KMS-11 (cell line): ENCODE results near the gene AIFM3.
"Not testable (repeated sequence)": the region's sequence is repeated elsewhere in the genome, so short reads cannot be mapped to it uniquely, and the experiment has no call there.

Experiments
- H2AFZ ChIP-seq: fragments of 200-600 bp; sonication (generic); 2 replicates; pipeline ENCODE4 v1.6.1; 2016; ENCODE audit warnings: antibody characterized with exemption, mixed run types, low read depth
- H3K27ac ChIP-seq: fragments of 200-600 bp; sonication (generic); 2 replicates; pipeline ENCODE4 v1.6.1; 2016; ENCODE audit warnings: mild to moderate bottlenecking, mixed run types
- H3K27me3 ChIP-seq: fragments of 200-600 bp; sonication (generic); 2 replicates; pipeline ENCODE4 v1.6.1; 2017; ENCODE audit warnings: mild to moderate bottlenecking, low read depth, mixed run types, moderate library complexity; ENCODE audit not compliant: insufficient read depth
- H3K36me3 ChIP-seq: fragments of 200-600 bp; sonication (generic); 2 replicates; pipeline ENCODE4 v1.6.1; 2017; ENCODE audit warnings: mild to moderate bottlenecking, mixed run types; ENCODE audit not compliant: insufficient read depth
- H3K4me1 ChIP-seq: fragments of 200-600 bp; sonication (generic); 2 replicates; pipeline ENCODE4 v1.6.1; 2016; ENCODE audit warnings: mild to moderate bottlenecking, low read depth, mixed run types; ENCODE audit not compliant: poor library complexity, severe bottlenecking
- H3K4me2 ChIP-seq: fragments of 200-600 bp; sonication (generic); 2 replicates; pipeline ENCODE4 v1.7.0; 2016; ENCODE audit warnings: mild to moderate bottlenecking, mixed run types
- H3K4me3 ChIP-seq: fragments of 200-600 bp; sonication (generic); IDR thresholded peaks from 2 replicates; pipeline ENCODE4 v1.6.1; 2017; ENCODE audit warnings: low read depth, low read length, mixed read lengths; ENCODE audit not compliant: insufficient read depth
- H3K79me2 ChIP-seq: fragments of 200-600 bp; sonication (generic); 2 replicates; pipeline ENCODE4 v1.6.1; 2016; ENCODE audit warnings: low read depth, mixed run types; ENCODE audit not compliant: insufficient read depth
- H3K9ac ChIP-seq: fragments of 200-600 bp; sonication (generic); 2 replicates; pipeline ENCODE4 v1.6.1; 2016; ENCODE audit warnings: mild to moderate bottlenecking, mixed run types
- H4K20me1 ChIP-seq: fragments of 200-600 bp; sonication (generic); 2 replicates; pipeline ENCODE4 v1.6.1; 2016; ENCODE audit warnings: mild to moderate bottlenecking, mixed run types; ENCODE audit not compliant: insufficient read depth
- CTCF ChIP-seq: fragments of 200-600 bp; sonication (generic); conservative IDR thresholded peaks from 2 replicates; pipeline ENCODE4 v1.6.1; 2017; ENCODE audit warnings: low read depth, mild to moderate bottlenecking, antibody characterized with exemption, low read length, moderate library complexity, mixed read lengths

Gene AIFM3

GRCh38 chr22:20967697-20968211 lies 699 bp downstream of the AIFM3 start:
- Histone ChIP-seq H3K79me2 (no peaks in the 10 kb centered on the region), H3K27ac (no peak overlapping the region), H3K4me2 (no peak overlapping the region), H3K27me3 (peaks cover 13% of the 10 kb centered on the region; the same call in 1 of the 2 replicates), H2AFZ (no peak overlapping the region), H3K4me1 (no peaks in the 10 kb centered on the region), H4K20me1 (no peaks in the 10 kb centered on the region), H3K9ac (no peak overlapping the region), H3K4me3 (no peak overlapping the region), H3K36me3 (no peaks in the 10 kb centered on the region)
- TF ChIP-seq CTCF, result no peak

GRCh38 chr22:20968281-20968977 lies 1.4 kb downstream of the AIFM3 start:
- no peaks in the 10 kb centered on the region for H4K20me1 ChIP-seq
- no peak overlapping the region for H3K4me2 ChIP-seq
- no peaks in the 10 kb centered on the region for H3K4me1 ChIP-seq
- H3K27ac ChIP-seq, result no peak overlapping the region
- peaks cover 18% of the 10 kb centered on the region; the same call in 1 of the 2 replicates for H3K27me3 ChIP-seq
- TF ChIP-seq CTCF, result no peak
- H3K79me2 ChIP-seq, result no peaks in the 10 kb centered on the region
- H3K9ac ChIP-seq, result no peak overlapping the region
- H3K4me3 ChIP-seq, result no peak overlapping the region
- no peak overlapping the region for H2AFZ ChIP-seq
- no peaks in the 10 kb centered on the region for H3K36me3 ChIP-seq

- H2AFZ ChIP-seq, result no peak overlapping the region
- no peak overlapping the region for H3K4me3 ChIP-seq
- H3K27ac ChIP-seq, result no peak overlapping the region
- no peak for TF ChIP-seq CTCF
- no peaks in the 10 kb centered on the region for H3K36me3 ChIP-seq
- no peaks in the 10 kb centered on the region for H3K79me2 ChIP-seq
- H3K27me3 ChIP-seq, result peaks cover 22% of the 10 kb centered on the region; the same call in 1 of the 2 replicates
- H3K9ac ChIP-seq, result no peak overlapping the region
- H3K4me2 ChIP-seq, result no peak overlapping the region
- no peaks in the 10 kb centered on the region for H4K20me1 ChIP-seq
- H3K4me1 ChIP-seq, result no peaks in the 10 kb centered on the region
Observed at GRCh38 chr22:20970939-20971657, 4.0 kb downstream of the AIFM3 start.

GRCh38 chr22:20972014-20972694 lies 5.1 kb downstream of the AIFM3 start:
- not testable (repeated sequence) for H3K36me3 ChIP-seq, H3K4me1 ChIP-seq, H3K79me2 ChIP-seq, H3K9ac ChIP-seq, H3K27ac ChIP-seq, H4K20me1 ChIP-seq, H2AFZ ChIP-seq, H3K4me2 ChIP-seq, H3K4me3 ChIP-seq
- peaks cover 30% of the 10 kb centered on the region; the same call in 1 of the 2 replicates for H3K27me3 ChIP-seq
